Dermis microvascular lymphatic vessel endothelial cell (primary cell): ENCODE data around the gene STARD10. TPM values are rescaled to one million over a fixed set of nuclear protein-coding genes. Genes with fewer than 3 reads are reported as not detected.

Experiments used
- DNase-seq, 2 donors: peaks; one replicate each; pipeline versions ENCODE4 v3.0.0 to v3.0.0-alpha.2; 2010; ENCODE audit warnings: low read depth in 2 of 2
- total RNA-seq: library from RNA; depleted of rRNA; stranded (reverse); fragments of >200 nt; gene quantifications from 2 replicates; pipeline ENCODE4 v1.2.1, GENCODE V29; 2014

STARD10 gene
- total RNA-seq, 1 donor from 2014 or later = 54.3 TPM

GRCh38 chr11:72766152-72766902, 27.5 kb downstream of the STARD10 start:
- DNase-seq = no peak

- no peak for DNase-seq
These were observed 29.3 kb downstream of the STARD10 start for GRCh38 chr11:72764503-72764902.

GRCh38 chr11:72763823-72764222, 30.0 kb downstream of the STARD10 start:
- DNase-seq = no peak

DNA sequence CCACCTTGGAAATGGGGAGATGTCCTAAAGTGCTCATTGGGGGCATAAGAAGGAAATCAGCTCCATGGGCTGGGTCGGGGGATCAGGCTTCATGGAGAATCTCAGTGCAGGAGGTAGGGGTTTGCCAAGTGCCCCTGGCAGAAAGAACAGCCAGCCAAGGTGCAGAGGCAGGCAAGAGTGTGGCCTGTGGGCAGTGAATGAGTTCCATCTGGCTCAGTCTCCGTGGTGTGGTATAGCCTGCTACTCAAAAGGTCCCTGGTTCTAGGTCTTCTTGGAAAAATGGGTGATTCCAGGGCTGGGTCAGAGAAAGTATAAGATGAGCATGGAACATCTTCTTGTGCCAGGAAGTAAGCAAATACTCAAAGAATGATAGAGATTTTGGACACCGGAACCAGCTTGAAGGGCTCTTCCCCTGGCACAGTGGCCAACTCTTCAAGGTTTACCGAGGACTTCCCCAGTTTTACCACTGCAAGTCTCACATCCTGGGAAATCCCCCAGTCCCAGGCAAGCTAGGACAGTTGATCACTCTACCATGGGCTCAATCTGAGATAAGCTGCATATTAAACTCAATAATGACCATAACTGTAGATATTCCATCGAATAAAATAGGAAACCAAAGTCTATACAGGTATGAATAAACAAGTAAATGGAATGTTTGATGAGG, 31.1 kb downstream of the STARD10 start:
- DNase-seq = peak in 1 of 2 donors; percentile 23

- DNase-seq = peak in 1 of 2 donors; percentile 40
These were observed 33.1 kb downstream of the STARD10 start for GRCh38 chr11:72760539-72761405.

GRCh38 chr11:72759468-72759985, 34.3 kb downstream of the STARD10 start:
- DNase-seq = no peak

DNA sequence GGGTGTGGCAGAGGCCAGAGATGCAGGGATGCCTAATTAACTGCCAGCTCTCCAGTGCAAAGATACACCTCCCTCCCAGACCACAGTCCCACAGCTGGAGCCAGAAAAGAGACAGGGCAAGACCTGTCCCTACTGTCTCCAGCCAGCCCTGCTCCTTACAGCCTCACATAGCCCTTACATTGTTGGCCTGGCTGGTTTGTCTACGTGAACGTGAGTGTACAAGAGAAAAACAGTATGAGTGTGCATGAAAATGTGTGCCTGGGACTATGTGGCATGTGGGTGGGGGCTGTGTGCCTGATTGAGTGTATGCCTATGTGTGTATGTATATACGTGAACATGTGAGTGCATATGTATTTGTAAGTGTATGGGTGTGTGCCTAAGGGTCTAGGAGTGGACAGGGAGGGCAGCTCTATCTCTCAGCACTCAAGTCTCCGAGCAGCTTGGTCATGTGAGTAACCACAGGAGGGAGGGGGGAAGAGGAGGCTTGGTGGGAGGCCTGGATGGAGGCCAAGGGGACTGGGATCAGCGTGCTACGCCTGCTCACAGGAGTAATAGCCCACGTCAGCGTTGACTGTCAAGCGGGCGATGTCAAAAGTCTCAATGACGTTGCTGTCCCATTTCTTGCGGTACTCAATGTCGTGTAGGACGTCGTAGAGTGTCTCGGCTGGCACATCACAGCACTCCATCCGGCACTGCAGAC, 35.0 kb downstream of the STARD10 start:
- DNase-seq = no peak

- no peak for DNase-seq
These were observed 35.5 kb downstream of the STARD10 start for GRCh38 chr11:72758304-72758689.

DNA sequence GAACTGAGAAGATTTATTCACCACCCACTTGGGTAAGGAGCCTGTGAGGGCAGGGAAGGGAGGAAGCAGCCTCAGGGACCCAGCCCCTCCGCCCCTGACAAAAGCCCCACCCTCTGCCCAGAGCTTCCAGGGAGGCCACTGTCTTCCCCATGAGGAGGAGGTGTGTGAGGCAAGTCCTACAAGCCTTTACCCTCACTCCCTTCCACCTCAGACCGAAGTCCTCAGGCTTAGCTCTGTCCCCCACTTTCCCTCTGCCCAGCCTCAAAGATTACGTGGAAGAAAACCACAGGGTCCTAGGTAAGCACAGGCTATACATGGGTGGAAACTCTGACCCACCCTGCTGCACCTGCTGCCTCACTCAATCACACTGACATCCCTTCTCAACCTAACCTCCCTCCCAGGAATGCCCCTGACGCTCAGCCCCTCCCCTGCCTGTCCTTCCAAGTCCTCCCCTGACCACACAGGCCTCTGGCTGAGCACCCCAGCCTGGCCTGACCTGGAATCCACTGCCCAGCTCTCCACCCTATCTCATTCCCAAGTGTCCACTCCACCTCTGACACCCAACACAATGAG, 38.0 kb downstream of the STARD10 start:
- DNase-seq = no peak

- no peak for DNase-seq
These were observed 39.2 kb downstream of the STARD10 start for GRCh38 chr11:72754544-72755155.

- no peak for DNase-seq
These were observed 39.7 kb downstream of the STARD10 start for GRCh38 chr11:72754149-72754543.

GRCh38 chr11:72753341-72754148, 40.3 kb downstream of the STARD10 start:
- DNase-seq = no peak

- peak; percentile 21 to 70 for DNase-seq
These were observed 41.5 kb downstream of the STARD10 start, which contains the start of gene ARAP1 for GRCh38 chr11:72752088-72752914. Gene ARAP1 (minus strand): TSS chr11:72752408. CDS start chr11:72727128, 25,280 bp downstream.

DNA sequence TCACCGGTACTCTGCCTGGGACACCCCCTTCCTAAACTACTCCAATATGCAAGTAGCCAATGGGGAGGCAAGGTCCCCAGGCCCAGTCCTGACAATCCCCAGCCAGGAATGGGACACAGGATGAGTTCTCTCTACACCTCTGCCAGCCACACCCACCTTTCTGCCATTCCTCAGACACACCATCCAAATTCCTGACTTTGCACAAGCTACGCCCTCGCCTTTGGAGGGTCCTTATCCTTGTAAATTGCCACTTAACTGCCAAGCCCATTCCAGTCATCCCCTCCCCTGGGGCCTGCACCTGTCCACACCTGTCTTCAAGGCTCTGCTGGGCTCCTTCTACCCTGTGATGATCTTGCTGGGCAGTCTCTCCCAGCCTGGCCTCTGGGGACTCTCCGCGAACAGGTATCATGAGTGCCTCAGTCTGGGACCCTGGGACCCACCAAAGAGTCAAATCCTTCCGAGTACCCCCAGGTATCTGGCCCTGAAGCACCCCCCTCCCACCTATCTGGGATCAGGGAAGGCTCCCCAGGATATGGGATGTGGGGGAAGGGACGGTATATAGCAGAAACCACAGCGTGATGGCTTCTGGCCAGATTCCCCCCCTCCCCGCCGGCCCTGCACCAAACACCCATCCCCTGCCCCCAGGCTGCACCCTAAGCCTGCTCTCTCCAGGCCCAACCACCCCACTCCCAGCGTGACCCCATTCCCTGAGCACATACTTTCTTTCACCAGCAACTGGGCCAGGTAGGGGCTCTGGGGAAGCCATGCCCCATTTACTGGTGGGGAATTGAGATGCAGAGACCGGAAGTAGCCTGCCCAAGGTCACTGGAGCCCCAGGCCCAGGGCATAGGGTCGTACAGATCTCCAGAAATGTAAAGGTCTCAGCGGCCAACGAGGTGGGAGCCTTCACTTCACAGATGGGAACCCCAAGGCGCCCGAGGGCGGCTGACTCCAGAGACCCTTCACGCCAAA, 42.4 kb downstream of the STARD10 start:
- no peak for DNase-seq

- DNase-seq = no peak
These were observed 43.2 kb downstream of the STARD10 start for GRCh38 chr11:72750556-72751115.

DNA sequence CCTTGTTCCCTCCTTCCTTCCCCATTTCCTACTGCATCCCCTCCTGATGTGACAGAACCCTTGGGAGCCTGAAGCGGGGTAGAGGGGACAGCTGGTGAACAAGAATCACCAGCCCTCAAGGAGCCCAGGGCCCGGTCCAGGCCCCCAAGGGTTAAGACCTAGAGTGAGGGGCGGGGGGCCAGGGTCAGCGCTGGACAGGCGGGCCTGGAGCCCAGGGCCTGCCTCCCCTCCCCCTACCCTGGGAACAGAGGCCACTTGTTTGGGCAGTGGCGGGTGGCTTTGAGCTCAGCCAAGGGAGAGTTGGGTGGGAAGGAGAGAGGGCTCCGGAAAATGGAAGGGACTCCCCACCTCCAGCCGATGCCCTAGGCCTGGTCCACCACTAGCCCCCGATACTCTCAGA, 43.8 kb downstream of the STARD10 start:
- DNase-seq = no peak

DNA sequence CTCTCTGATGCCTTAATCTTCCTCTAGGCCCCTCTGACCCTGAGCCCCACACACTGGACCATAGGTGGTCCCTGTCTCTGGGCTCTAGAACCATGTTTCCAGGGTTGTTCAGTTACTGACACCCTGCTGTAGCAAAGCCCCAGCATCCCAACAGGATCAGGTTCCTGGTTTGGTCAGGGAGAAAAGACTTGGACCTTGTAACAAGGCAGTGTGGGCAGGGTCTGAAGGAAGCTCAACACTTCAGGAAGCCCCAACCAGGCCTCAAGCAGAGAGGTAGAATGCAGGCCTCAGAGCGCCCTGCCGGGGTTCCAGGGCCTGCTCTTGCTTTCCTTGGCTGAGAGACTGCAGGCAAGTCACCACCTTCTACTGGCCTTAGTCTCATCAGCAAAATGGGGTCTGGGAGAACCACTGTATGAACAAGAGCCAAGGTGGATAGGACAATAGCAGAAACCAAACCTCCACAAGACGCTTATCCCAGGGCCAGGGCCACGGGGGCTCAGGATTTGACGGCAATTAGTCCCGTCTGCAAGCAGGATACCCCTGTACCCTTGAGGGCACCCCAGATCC, 46.5 kb downstream of the STARD10 start:
- DNase-seq = no peak
